ENCODE data around the gene VARS1. TPM values are rescaled to one million over a fixed set of nuclear protein-coding genes. Genes with fewer than 3 reads are reported as not detected.

Gene VARS1
- total RNA-seq, 1 donor from 2014 or later: 39.8 TPM

DNA sequence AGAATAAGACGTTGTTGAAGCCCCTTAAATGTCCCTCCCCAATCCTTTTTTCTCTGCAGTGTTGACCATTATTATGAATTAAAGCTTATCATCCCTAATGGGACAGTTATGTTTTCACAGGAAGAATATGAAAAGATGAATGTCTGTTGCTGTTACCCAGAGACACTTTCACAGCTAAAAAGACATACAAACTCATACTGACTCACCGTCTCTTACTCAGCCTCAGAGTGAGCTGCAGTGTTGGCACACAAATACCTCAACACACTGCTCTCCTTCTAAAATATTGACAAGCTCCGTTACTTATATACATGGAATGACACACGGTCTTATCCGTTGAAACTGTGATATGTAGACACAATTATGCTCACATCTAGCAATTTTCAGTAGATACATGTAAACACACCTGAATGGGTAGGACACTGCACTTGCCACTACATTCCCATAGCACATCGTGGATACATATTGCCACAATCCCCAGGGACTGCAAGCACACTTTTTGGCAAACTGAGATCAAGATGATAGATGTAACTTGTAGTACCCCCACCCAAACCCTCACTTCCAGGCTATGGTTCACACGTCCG, 42.7 kb downstream of the VARS1 start:
- Histone ChIP-seq H3K27me3 (no peaks in the 10 kb centered on the region), H3K27ac (no peak overlapping the region), H3K4me1 (no peaks in the 10 kb centered on the region), H3K4me3 (no peak overlapping the region), H3K9me3 (no peaks in the 10 kb centered on the region), H3K36me3 (no peaks in the 10 kb centered on the region)
- intact Hi-C loops (cut with DNase I): no loop called here
- no peak for DNase-seq (ENCODE audit: extremely low spot score in 2 of 2)
- TF ChIP-seq, protein P1, sequence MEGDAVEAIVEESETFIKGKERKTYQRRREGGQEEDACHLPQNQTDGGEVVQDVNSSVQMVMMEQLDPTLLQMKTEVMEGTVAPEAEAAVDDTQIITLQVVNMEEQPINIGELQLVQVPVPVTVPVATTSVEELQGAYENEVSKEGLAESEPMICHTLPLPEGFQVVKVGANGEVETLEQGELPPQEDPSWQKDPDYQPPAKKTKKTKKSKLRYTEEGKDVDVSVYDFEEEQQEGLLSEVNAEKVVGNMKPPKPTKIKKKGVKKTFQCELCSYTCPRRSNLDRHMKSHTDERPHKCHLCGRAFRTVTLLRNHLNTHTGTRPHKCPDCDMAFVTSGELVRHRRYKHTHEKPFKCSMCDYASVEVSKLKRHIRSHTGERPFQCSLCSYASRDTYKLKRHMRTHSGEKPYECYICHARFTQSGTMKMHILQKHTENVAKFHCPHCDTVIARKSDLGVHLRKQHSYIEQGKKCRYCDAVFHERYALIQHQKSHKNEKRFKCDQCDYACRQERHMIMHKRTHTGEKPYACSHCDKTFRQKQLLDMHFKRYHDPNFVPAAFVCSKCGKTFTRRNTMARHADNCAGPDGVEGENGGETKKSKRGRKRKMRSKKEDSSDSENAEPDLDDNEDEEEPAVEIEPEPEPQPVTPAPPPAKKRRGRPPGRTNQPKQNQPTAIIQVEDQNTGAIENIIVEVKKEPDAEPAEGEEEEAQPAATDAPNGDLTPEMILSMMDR (IDR thresholded peaks at IDR 0.05): no peak
- no peak for TF ChIP-seq POLR2A (IDR thresholded peaks at IDR 0.05)
- no peak for TF ChIP-seq POLR2AphosphoS5 (IDR thresholded peaks at IDR 0.05; ENCODE audit: insufficient read depth in 1 of 2, low read depth in 1 of 2)

DNA sequence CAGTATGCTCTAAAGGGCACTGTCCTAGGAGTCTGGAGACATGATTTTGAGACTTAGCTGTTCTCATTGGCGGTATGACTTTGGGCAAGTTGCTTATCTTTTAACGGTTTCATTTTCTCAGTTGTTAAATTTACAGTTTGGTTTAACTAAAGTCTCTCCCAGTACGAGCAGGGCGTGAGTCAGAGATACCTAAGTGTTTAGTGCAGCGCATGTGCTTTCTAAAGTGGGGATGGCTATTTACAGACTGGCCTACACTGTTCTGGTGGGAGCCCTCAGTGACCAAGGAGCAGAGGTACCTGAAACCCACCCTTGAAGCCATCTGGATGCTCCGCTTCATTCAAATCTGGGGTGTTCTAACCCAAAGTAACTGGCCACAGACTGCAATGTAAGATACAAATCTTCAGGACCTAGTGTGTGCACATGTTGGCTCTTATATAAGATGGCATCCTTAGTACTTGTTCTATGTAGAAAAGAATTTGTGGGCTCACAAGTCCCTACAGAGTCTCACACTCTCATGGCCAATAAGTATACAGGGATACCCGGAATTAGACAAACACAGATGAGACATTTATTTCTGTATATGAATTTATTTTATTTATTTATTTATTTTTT, 45.0 kb downstream of the VARS1 start:
- Histone ChIP-seq H3K27me3 (no peaks in the 10 kb centered on the region), H3K4me3 (no peak overlapping the region), H3K36me3 (no peaks in the 10 kb centered on the region), H3K27ac (no peak overlapping the region), H3K4me1 (no peaks in the 10 kb centered on the region), H3K9me3 (no peaks in the 10 kb centered on the region)
- DNase-seq (ENCODE audit: extremely low spot score in 2 of 2): no peak
- intact Hi-C loops (cut with DNase I): no loop called here
- TF ChIP-seq POLR2AphosphoS5 (IDR thresholded peaks at IDR 0.05; ENCODE audit: insufficient read depth in 1 of 2, low read depth in 1 of 2): no peak
- TF ChIP-seq, protein P1 (IDR thresholded peaks at IDR 0.05): no peak

DNA sequence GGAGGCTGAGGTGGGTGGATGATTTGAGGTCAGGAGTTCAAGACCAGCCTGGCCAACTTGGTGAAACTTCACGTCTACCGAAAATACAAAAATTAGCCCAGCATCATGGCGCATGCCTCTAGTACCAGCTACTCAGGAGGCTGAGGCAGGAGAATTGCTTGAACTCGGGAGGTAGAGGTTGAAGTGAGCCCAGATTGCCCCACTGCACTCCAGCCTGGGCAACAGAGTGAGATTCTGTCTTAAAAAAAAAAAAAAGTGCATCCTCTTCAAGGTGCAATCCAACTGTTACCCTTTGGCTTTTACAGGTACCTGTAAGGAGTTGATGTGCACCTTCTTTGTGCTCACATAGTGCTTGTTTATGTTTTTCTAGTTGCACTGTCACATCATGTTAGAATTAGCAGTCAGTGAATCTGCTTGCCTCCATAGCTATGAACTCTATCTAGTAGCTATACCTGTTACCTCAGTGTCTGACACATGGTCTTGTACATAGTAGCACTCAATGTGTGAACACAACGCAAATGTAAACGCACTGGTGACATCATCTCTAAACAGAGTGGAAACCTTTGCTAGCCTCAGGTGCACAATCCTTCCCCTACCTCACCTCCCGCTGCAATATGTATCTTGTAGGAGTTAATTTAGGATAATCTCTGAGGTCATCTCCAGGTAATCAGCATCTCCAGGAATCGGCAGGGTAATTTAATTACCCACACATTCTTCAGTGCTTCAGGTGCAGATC, 46.1 kb downstream of the VARS1 start:
- Histone ChIP-seq H3K27me3 (no peaks in the 10 kb centered on the region), H3K4me1 (no peaks in the 10 kb centered on the region), H3K36me3 (no peaks in the 10 kb centered on the region), H3K9me3 (no peaks in the 10 kb centered on the region), H3K27ac (no peak overlapping the region), H3K4me3 (no peak overlapping the region)
- DNase-seq (ENCODE audit: extremely low spot score in 2 of 2): no peak
- intact Hi-C loops (cut with DNase I): no loop called here
- TF ChIP-seq POLR2AphosphoS5 (IDR thresholded peaks at IDR 0.05; ENCODE audit: insufficient read depth in 1 of 2, low read depth in 1 of 2) (no peak), POLR2A (IDR thresholded peaks at IDR 0.05) (no peak)
- TF ChIP-seq, protein P1 (IDR thresholded peaks at IDR 0.05): no peak

Small RNA genes lying within 50 kb of the gene (small RNA-seq; reads per million reads assigned to genes)
- not detected for gene MSH5-SAPCD1
- not detected for gene RF00019
- gene RNU6-850P: not detected
- gene SAPCD1: not detected
- gene SNORD48: 338 reads per million, percentile 98 among the genes with 10 or more reads in this experiment
- not detected for gene SNORD52

Other genes with a start within 250 kb of the VARS1 start
- gene ATP6V1G2, start 249.1 kb downstream of the VARS1 start, total RNA-seq: 5.4 TPM
- gene NFKBIL1, start 248.1 kb downstream of the VARS1 start, total RNA-seq: 14.2 TPM
- not detected for gene LTA, start 223.5 kb downstream of the VARS1 start, total RNA-seq
- gene TNF, start 220.2 kb downstream of the VARS1 start, total RNA-seq: not detected
- 5.4 TPM for gene LTB, start 213.3 kb downstream of the VARS1 start, total RNA-seq
- gene LST1, start 209.5 kb downstream of the VARS1 start, total RNA-seq: not detected
- not detected for gene NCR3, start 202.7 kb downstream of the VARS1 start, total RNA-seq
- gene AIF1, start 180.5 kb downstream of the VARS1 start, total RNA-seq: 25.0 TPM
- gene PRRC2A, start 175.0 kb downstream of the VARS1 start, total RNA-seq: 74.6 TPM
- 139 TPM for gene BAG6, start 143.1 kb downstream of the VARS1 start, total RNA-seq
- gene APOM, start 139.9 kb downstream of the VARS1 start, total RNA-seq: not detected
- 15.2 TPM for gene C6orf47, start 135.0 kb downstream of the VARS1 start, total RNA-seq
- gene GPANK1, start 130.8 kb downstream of the VARS1 start, total RNA-seq: 16.9 TPM
- gene CSNK2B, start 129.7 kb downstream of the VARS1 start, total RNA-seq: 219 TPM
- gene LY6G5B, start 125.8 kb downstream of the VARS1 start, total RNA-seq: 7.4 TPM
- 1.7 TPM for gene LY6G5C, start 114.7 kb downstream of the VARS1 start, total RNA-seq
- gene ABHD16A, start 92.4 kb downstream of the VARS1 start, total RNA-seq: 53.0 TPM
- gene LY6G6F, start 88.9 kb downstream of the VARS1 start, total RNA-seq: not detected
- not detected for gene LY6G6D, start 80.4 kb downstream of the VARS1 start, total RNA-seq
- gene LY6G6C, start 74.0 kb downstream of the VARS1 start, total RNA-seq: not detected
- not detected for gene MPIG6B, start 72.4 kb downstream of the VARS1 start, total RNA-seq
- 108 TPM for gene DDAH2, start 66.5 kb downstream of the VARS1 start, total RNA-seq
- 250 TPM for gene CLIC1, start 59.2 kb downstream of the VARS1 start, total RNA-seq
- 11.0 TPM for gene MSH5, start 55.7 kb downstream of the VARS1 start, total RNA-seq
- gene SAPCD1, start 33.1 kb downstream of the VARS1 start, total RNA-seq: not detected
- gene VWA7, start 18.4 kb downstream of the VARS1 start, total RNA-seq: 0.74 TPM
- 51.6 TPM for gene LSM2, start 11.2 kb upstream of the VARS1 start, total RNA-seq
- 0.98 TPM for gene HSPA1L, start 19.5 kb upstream of the VARS1 start, total RNA-seq
- gene HSPA1A, start 19.8 kb upstream of the VARS1 start, total RNA-seq: 345 TPM
- gene HSPA1B, start 32.0 kb upstream of the VARS1 start, total RNA-seq: 466 TPM
- gene NEU1, start 67.1 kb upstream of the VARS1 start, total RNA-seq: 26.0 TPM
- 5.9 TPM for gene SLC44A4, start 83.2 kb upstream of the VARS1 start, total RNA-seq
- 45.2 TPM for gene EHMT2, start 101.9 kb upstream of the VARS1 start, total RNA-seq
- gene ZBTB12, start 106.3 kb upstream of the VARS1 start, total RNA-seq: 1.7 TPM
- 2.9 TPM for gene C2, start 132.0 kb upstream of the VARS1 start, total RNA-seq
- 9.6 TPM for gene CFB, start 150.3 kb upstream of the VARS1 start, total RNA-seq
- 100 TPM for gene NELFE, start 163.2 kb upstream of the VARS1 start, total RNA-seq
- 35.4 TPM for gene SKIC2, start 163.4 kb upstream of the VARS1 start, total RNA-seq
- 15.5 TPM for gene DXO, start 176.4 kb upstream of the VARS1 start, total RNA-seq
- 31.4 TPM for gene C4A, start 186.3 kb upstream of the VARS1 start, total RNA-seq
- 23.1 TPM for gene C4B, start 219.0 kb upstream of the VARS1 start, total RNA-seq
- 9.3 TPM for gene CYP21A2, start 242.7 kb upstream of the VARS1 start, total RNA-seq

Measured in vagina (tissue), 2 donors.